ENCODE data around the gene KCNJ15. TPM values are rescaled to one million over a fixed set of nuclear protein-coding genes. Genes with fewer than 3 reads are reported as not detected.

KCNJ15 gene
- total RNA-seq, 1 donor from 2014 or later: 14.8 TPM

DNA sequence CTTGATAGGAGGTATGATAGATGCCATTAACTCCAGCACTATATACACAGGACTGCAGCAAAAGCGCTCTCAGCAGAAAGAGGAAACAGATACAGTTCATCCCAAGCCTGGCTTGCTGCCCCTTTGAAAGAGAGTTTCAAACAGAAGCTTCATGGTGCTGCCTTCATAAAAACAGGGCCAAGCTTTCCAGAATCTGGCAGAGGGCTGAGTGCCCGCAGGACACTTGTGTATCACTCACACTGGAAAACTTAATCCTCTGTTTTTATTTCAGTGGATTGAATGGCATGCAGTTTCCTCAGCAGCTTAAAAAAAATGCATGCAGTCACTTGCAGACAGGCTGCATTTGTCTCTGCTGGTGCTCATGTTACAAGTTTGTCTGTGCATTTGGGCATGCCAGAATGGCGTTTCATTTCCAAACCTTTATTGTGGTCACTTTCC, 40.4 kb downstream of the KCNJ15 start:
- DNase-seq (ENCODE audit: low read depth): peak; percentile 95

DNA sequence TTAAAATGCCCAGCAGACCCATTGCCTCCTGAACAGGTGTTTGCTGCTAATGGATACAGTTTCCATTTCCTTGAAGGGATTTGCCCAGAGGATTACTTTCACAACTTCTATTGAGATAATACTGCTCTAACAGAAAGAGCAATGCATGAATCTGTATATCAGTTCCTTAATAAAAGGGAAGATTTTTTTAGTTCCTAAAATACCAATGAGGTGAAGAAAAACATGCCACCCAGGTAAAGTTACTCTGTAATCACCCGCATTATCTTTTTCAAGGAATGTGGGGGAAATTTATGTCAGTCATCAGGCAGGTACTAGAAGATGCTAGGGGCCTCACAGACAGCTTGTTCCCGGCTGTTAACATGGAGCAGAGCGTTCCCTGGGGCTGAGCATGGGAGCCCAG, 41.1 kb downstream of the KCNJ15 start:
- DNase-seq (ENCODE audit: low read depth): peak; percentile 52

DNA sequence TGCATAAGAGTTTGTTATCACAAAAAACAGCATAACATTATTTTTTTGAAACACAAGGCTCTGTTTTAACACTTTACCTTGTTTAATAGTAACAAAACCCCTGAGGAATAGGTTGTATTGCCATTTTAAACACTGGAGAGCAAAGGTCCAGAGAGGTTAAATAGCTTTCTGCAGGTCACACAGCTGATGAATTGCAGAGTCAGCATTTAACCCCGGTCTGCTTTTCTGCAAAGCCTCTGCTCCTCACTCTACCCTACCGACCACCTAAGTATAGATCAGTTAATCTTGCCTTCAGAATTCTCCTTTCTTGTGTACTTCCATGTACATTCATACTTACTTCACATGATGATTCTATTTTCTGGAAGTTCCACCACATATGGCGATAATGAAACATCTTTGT, 42.0 kb downstream of the KCNJ15 start:
- no peak for DNase-seq (ENCODE audit: low read depth)

DNA sequence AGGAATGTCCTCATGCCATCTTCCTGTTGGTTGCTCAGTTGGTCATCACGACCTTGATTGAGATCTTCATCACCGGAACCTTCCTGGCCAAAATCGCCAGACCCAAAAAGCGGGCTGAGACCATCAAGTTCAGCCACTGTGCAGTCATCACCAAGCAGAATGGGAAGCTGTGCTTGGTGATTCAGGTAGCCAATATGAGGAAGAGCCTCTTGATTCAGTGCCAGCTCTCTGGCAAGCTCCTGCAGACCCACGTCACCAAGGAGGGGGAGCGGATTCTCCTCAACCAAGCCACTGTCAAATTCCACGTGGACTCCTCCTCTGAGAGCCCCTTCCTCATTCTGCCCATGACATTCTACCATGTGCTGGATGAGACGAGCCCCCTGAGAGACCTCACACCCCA, 42.9 kb downstream of the KCNJ15 start:
- no peak for DNase-seq (ENCODE audit: low read depth)

DNA sequence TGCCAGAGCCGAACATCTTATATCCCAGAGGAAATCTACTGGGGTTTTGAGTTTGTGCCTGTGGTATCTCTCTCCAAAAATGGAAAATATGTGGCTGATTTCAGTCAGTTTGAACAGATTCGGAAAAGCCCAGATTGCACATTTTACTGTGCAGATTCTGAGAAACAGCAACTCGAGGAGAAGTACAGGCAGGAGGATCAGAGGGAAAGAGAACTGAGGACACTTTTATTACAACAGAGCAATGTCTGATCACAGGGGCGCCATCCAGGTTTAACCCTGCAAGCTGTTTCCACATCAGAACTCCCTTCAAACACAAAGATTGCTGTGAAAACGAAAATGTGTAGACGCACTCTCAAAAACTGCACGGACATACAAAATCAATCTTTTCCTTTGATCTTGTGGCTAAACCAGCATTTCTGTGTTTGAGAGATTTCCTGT, 43.4 kb downstream of the KCNJ15 start:
- DNase-seq (ENCODE audit: low read depth): no peak

DNA sequence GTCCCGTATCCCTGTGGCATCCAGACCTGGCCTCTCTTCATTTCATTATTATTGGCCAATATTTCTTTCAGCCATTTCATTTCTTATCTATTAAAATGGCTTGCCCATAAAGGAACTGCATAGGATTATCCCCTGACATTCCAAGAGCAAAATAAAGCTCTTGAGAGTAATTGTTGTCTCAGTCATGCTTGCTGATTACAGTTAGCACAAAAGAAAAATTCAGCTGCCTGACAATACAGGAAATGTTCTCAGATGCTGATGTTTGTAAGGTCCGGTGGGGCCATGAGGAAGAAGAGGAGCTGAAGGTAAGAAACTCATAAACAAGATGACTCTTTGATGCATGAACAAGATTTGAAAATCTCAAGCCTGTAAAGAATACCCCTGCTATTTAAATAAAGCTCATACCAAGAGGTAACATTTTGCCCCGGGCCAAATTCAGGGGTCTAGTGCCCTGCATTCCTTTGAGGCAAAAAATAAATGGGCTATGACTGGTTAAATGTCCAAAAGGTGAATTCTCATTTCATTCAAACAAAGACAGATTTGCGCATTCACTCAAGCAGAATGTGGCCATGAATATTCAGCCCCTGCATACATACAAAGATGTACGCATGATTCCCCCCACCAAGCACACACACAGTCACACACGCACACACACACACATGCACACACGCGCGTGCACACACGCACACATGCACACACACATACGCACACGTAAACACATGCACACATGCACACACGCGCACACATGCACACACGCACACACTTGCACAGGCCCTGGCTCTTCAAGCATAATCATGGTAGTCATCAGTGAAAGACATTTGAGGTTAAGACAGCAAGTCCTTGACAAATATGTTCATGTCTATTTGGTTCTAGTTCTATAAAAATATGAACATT, 44.8 kb downstream of the KCNJ15 start:
- DNase-seq (ENCODE audit: low read depth): no peak

DNA sequence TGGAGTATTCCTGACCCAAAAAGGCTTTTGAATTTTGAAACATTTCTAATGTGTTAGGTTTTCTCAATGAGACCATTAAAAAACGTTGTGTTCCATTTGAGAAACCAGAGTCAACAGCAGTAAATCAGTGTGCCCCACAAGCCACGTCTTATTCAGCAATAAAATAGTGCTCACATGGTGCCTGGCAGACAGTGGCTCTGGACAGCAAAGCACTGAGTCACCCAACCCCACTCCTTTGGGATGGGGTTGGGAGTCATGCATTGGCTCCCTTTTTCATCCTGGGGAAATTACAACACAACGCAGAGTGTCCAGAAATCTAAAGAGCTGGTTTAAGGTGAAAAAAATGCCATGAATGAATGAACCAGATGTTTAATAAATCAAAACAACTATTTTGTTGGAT, 46.5 kb downstream of the KCNJ15 start:
- DNase-seq (ENCODE audit: low read depth): peak; percentile 90

DNA sequence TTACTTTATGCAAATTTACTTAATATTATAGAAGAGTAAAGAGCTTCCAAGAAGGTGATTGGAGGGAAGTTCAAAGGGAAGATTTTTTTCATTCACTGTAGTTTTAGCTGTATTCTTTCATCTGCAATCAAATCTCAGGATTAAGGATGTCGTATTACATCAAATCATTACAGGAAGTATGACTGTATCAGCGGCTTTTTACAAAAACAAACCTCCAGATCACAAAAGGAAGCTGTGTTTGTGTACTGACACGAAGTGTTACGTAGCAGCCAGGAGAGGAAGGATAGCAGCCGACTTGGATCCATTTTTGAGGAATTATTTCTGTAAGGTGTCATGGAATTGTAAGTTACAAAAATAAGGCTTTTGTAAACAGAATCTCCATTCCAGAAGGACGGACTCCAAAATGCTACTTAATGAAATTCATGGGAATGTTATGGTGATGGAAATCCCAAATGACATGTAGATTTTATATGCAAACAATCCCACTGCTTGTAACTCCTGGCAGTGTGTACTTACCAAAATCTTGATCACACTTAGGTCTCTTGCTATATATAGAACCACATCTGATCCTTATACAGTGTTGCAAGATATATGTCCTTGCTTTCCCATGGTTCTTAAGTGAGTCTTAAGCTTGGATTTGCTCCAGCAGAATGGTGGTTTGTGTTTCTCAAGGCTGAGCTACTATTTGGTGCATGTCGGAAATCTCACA, 49.8 kb downstream of the KCNJ15 start:
- peak; percentile 52 for DNase-seq (ENCODE audit: low read depth)

DNA sequence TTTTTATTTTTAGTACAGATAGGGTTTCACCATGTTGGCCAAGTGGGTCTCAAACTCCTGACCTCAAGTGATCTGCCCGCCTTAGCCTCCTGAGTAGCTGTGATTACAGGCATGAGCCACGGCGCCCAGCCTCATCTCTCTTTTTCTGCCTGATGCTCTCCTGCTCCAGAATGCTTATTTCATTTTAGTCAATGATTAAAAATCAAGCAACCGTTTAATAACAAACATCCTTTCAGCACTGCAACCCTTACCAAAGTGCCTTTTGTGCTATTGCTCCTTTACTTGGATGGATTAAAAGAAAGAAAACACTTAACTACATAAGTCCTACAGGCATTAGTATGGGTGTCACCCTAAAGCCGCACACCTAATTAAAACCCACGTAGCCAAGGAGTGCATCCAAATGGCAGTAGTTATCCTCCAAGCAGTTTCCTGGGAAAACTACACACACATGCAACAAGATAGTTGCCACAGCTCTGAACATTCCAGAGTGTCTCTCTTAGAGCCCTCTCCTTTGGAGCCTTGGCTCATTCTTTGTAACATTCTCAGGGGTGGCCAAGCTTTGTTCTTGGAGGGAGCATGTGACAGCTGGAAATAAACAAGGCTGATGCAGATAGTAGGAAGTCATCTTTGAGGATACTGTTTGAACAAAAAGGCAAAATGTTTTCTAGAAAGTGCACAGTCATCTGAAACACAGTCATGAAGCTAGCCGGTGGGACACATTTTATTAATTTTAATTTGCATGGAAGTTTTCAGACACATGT, 51.2 kb downstream of the KCNJ15 start:
- DNase-seq (ENCODE audit: low read depth): peak; percentile 46

DNA sequence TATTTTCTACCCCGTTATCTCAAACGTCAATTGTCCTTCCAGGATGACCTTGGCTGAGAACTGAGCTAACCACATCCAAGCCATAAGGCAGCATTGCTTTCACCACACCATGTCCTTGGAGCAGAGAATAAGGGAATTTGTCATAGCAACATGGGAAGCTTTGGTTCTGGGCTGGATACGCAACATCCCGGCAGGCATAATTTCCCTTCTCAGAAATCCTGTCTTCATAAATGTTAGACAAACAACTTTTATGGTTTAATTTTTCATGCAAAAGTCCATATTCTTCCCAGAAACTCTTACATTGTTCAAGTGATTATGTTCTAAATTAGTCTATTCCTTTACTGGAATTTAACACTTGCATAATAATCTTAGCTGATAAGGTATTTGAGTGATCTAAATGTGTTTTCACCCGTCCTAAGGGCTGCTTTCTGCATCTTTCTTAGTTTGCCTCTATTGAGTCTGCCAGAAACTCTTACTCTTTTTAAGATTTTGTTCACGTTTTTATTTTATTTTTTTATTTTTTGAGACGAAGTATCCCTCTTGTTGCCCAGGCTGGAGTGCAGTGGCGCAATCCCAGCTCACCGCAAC, 51.8 kb downstream of the KCNJ15 start:
- no peak for DNase-seq (ENCODE audit: low read depth)

DNA sequence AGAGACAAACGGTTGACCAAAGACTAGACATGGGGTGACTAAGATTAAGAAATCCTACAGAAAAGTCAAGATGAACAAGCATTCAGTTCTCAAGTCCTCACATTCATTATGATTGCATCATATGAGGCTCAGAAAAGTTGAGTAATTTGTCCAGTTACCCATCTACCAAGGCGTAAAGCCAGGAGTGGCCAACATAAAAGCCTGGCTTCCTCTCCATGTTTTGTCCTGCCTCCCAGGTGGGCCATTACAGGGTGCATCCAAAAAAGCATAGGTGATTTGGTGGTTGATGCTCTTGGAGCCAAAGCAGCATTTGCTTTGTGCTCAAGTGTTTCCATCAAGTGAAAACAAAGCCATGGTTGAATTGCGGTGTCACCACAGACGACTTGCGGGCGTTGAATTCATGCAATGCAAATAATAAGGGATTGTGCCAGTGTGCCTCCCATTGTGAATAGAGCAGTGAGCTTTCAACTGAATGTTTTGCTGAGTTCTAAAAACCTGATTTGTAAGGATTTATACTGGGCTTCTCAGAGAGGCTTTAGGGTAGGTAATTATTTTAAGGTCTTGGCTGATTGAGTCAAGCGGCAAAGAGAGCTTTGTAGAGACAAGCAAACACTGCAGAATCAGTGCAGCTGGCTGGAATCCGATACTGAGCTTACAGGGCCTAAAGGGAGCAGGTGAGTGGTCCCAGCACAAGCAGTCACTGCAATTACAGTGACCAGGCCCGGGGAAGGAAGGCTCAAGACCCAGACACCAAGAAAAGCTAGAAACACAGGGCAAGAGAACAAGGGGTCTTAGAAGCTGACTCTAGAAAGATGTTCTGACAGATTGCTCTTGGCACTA, 54.1 kb downstream of the KCNJ15 start:
- DNase-seq (ENCODE audit: low read depth): peak; percentile 52

DNA sequence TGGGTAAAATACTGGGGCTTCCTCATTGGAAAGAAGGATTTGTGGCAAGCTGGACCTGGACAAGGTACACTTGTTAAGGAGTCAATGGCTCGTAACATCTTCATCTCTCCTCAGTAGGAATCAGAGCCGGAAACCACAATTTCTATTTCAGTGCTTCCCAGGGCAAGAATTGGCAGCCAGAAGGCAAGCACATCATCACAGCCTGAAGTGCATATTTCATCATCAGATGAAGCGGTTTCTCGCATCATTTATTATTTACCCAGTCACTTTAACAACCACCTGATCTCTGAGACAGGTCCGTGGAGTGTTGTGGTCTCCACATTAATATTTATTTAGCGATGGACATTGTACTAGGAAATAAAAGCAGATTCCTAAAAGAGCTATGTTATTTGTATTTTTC, 55.0 kb downstream of the KCNJ15 start:
- peak; percentile 58 for DNase-seq (ENCODE audit: low read depth)

DNA sequence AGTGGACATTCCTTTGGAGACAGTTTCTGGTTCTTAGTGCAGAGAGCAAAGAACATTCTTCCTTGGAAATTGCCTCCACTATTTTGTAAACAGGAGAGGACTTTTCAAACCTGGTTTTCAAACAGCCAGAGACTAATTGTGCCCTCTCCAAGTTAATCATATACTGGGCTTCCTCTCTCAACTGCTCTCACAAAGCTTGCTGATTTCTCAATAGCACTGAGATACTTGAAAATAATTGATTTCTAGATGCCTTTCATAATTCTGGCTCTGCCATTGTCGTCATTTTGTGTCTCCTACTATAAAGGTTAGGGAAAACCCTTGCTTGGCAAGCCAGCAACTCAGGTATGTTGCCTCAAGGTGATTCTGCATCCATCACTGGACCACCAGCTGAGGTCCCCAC, 56.0 kb downstream of the KCNJ15 start:
- DNase-seq (ENCODE audit: low read depth): no peak

DNA sequence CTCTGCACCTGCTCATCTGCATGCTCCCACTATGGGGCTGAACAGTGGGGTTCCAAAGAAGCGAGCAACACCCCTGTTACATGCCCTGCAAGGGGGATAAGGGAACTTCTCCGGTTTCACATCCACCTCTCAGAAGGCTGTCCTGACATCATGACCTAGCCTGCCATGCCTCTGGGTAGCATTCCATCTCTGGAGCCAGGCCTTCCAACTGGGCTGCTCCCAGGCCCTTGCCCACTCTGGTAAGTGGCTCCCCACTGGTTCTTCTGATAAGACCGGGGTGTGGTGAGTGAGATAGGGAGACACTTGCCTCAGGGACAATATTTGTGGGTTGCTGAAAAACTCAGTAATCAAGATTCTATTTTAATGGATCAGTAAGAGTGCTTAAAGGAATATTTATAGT, 57.8 kb downstream of the KCNJ15 start:
- no peak for DNase-seq (ENCODE audit: low read depth)

DNA sequence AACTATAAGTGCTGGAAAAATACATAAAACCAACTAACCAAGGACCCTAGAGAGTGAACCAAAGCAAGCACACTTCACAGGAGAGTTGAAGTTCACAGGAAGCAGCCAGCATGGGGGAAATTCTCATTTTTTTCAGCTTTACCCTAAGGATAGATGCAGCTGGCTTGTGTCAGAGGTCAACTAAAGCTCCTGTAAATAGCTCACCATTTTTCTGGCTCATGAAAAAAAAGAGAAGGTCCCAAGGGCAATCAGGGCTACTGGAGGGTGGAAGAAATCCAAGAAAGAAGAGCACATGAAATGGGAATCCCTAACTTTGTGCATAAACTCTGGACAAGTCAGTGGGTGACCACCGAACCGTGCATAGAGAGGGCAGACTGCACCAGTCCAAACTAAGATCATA, 58.3 kb downstream of the KCNJ15 start:
- DNase-seq (ENCODE audit: low read depth): no peak

DNA sequence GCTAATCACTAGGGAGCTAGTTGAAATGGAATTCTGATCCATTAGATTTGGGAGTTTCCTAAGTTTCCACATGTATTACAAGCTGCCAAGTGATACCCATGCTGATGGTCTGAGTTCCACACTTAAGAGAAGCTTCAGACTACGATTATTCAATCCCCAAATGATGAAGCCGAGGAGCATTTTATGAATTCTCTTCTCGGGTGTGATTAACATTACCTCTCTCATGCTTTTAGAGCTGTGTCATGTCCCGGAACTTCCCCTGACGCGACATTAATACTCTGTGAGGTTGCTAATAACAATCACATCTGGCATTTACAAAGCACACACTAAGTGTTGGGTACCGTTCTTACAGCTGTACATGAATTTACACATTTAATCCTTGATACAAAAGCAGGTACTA, 63.0 kb downstream of the KCNJ15 start:
- DNase-seq (ENCODE audit: low read depth): no peak

DNA sequence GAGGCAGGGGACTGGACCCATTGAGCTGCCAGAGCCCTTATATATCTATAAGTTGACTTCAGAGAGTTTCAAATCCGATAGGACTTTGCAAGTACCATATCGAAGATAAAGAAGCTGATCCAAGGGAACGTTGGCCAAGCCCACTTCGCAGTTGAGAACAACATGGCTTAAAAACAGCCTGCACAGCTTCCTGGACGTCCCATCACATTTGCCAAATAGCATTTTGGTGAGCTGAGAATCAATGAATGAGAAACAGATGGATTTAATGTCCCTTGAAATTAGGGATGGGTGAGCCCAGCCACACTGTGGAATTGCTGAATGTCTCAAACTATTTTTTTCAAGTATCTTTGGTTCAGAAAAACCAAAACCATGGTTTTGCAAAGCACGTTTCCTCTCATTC, 64.8 kb downstream of the KCNJ15 start:
- no peak for DNase-seq (ENCODE audit: low read depth)

DNA sequence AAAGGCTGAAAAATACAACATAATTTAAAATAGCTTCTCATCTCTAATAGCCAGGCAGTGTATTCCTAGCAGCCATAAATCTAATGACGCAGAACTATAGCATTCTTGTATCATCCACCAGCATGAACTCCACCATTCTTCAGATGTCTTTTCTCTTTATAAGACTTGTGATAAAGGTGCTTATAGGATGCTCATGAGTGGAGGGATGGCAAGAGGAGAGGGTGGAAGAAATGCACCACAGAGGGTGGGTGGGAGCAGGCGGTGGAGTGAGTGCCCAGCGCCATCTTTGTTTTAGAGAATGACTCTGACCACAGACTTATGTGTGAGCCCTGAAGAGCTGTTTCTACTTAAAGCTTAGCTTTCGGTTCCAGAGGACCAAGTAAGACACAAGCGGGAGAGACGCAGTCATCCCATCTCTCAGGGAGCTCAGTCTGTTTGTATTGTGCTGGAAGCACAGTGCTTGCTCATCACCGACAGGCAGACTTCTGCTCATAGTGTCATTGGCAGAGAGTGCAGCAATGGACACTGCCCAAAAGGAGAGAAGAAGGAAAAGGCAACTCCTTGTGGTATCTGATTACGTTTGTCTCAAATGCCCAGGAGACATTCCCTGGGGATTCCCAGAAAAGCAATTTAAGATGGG, 65.6 kb downstream of the KCNJ15 start:
- DNase-seq (ENCODE audit: low read depth): no peak

DNA sequence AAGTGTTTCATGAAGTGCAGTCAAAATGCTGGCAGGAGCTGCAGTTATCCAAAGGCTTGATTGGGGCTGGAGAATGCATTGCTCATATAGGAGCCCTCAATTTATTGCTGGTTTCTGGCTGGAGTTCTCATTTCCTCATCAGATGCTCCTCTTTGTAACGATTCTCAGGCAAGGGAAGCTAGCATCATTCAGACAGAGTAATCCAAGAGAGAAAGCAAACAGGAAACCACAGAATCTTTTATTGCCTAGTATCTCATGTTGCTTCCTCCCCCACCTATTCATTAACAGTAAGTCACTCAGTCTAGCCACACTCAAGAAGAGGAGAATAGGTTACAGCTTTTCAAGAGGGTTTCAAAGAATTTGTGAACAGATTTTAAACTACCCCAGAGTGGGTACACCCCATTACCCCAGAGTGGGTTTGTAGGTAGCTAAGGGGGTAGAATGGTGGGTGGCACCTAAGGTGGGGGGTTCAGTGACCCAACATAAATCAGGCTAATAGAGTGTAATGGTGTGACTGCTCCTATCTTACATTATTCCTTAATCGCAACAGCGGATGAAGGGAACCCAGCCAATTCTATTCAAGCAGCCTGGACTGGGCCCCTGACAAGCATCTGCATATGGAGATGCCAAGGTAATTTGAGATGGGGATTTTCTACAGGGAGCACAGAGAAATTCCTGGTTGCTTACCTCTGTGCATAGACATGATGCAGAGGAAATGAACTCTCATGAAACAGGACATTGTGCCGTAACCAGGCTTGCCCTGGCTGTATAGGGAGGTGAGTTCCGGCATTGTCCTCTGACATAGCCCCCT, 67.1 kb downstream of the KCNJ15 start:
- DNase-seq (ENCODE audit: low read depth): peak; percentile 58

All from myocyte (in vitro differentiated cells).